CD4-positive, alpha-beta T cell treated with Interferon gamma for 1 hour (primary cell): ENCODE data around the gene IL25.
"Not testable (repeated sequence)": the region's sequence is repeated elsewhere in the genome, so short reads cannot be mapped to it uniquely, and the experiment has no call there.

ENCODE experiments used
- DNase-seq: peaks from one replicate; pipeline ENCODE4 v3.0.0-alpha.2; 2020

IL25 gene

DNA sequence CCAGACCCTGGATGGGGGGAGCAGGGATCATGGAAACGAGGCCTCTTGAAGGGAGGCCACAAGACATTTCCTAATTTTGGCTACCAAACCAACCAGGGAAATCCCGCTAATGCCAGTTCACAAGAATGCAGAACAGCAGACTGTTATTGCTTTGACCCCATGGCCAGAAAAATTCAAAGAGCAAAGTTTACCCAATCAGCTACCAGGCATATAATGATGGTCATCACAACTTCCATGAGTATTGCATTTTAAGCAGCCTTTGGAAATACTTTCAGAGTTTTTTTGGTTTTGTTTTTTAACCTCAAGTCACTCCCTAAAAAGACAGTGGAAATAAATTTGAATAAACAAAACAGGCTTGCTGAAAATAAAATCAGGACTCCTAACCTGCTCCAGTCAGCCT, at the start of gene IL25:
IL25 (plus strand) TSS at position 301 of the 400 bp plus-strand sequence.
- no peak for DNase-seq

- DNase-seq, result no peak
Measured at GRCh38 chr14:23323838-23324454, 48.7 kb upstream of the IL25 start.

- DNase-seq, result no peak
Measured at GRCh38 chr14:23324455-23324846, 48.2 kb upstream of the IL25 start.

DNA sequence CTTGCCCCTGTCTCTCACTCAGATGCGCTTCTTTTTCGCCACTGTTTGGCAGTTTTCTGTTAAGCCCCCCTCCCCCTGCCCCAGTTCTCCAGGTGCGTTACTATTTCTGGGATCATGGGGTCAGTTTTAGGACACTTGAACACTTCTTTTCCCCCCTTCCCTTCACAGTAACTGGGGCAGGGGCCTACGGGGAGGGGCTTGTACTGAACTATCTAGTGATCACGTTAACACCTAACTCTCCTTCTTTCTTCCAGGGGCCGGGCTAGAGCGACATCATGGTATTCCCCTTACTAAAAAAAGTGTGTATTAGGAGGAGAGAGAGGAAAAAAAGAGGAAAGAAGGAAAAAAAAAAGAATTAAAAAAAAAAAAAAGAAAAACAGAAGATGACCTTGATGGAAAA, 47.6 kb upstream of the IL25 start:
- no peak for DNase-seq

DNA sequence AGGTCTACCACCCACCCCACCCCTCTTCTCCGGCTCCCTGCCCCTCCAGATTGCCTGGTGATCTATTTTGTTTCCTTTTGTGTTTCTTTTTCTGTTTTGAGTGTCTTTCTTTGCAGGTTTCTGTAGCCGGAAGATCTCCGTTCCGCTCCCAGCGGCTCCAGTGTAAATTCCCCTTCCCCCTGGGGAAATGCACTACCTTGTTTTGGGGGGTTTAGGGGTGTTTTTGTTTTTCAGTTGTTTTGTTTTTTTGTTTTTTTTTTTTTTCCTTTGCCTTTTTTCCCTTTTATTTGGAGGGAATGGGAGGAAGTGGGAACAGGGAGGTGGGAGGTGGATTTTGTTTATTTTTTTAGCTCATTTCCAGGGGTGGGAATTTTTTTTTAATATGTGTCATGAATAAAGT, 46.9 kb upstream of the IL25 start:
- not testable (repeated sequence) for DNase-seq

DNA sequence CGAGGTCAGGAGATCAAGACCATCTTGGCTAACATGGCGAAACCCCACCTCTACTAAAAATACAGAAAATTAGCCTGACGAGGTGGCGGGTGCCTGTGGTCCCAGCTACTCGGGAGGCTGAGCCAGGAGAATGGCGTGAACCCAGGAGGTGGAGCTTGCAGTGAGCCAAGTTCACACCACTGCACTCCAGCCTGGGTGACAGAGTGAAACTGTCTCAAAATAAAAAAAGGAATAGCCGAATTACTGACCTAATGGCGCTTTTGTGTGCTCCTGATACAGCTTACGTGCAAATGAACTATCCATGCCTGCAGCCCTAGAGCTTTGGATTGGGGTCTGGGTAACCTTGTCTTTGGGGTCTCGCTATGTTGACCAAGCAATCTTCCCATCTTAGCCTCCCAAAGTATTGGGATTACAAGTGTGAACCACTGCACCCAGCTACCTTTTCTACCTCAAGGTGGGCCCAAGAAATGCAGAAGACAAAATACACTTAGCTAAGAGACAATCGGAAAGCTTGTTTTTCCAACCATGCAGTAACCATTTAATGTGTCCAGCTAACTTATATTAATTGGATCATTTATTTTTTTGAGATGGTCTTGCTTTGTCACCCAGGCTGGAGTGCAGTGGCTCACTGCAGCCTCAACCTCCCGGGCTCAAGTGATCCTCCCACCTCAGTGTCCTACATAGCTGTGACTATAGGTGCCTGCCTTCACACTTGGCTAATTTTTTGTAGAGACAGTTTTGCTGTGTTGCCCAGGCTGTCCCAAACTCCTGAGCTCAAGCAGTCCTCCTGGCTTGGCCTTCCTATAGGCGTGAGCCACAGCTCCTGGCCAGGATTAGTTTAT, 45.9 kb upstream of the IL25 start:
- DNase-seq, result no peak

DNA sequence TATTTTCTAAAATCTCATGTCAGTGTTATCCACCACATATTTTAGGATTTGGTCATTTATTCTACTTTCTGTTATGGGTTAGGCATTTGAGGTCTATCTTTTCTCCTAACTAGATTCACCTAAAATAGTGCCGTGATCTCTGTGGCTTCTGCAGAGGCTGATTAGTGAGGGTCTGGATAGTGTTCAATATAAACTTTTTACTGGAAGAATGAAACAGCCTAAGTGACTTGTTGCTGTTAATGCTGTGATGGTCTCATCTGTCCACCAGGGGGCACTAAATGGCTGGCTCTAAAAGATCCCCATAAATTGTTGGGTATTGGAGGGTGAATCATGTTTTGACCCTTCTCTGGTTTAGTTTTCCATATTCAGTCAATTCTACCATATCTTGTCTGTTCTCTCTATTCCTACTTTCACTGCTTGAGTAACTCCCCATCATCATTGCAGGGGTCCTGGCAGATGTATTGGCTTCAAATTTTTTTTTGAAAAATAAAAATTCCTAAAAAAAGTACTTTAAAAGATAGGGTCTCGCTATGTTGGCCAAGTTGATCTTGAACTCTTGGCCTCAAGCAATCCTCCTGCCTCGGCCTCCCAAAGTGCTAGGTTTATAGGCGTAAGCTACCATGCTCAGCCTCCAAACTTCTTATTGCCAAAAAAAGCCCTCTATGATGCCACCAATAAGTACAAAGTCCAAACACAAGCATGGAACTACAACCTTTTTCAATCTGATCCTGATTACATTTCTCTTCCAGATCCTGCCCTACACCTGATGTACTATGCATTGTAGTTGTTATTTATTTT, 44.5 kb upstream of the IL25 start:
- DNase-seq, result peak; percentile 57

- no peak for DNase-seq
Measured at GRCh38 chr14:23335623-23336022, 37.0 kb upstream of the IL25 start.

DNA sequence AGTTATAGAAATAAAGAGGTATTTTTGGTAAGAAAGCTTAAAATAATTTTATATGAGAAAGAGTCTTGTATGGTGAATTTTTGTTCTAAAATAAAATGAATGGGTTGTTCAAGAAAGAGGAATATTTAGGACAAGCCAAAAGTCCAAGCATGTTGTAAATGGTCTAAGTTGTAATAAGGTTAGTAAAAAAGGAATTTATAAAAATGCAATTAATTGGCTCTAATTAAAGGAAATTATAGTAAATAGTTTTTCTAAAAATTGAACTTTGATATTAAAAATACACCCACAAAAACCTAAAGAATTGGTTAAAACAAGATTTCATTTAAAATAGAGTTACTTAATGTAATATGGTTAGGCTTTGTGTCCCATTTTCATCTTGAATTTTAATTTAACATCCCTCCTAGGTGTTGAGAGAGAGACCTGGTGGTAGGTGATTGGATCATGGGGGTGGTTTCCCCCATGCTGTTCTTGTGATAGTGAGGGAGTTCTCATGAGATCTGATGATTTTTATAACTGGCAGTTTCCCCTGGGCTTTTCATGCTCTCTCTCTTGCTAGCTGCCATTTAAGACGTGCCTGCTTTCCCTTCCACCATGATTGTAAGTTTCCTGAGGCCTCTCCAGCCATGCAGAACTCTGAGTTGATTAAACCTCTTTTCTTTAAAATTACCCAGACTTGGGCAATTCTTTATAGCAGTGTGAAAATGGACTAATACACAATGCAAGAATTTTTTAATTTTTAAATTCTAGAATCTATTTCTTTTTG, 32.9 kb upstream of the IL25 start:
- DNase-seq, result no peak

- no peak for DNase-seq
Measured at GRCh38 chr14:23344481-23344880, 28.1 kb upstream of the IL25 start.

- DNase-seq, result no peak
Measured at GRCh38 chr14:23345987-23346692, 26.5 kb upstream of the IL25 start.

GRCh38 chr14:23346693-23347405, 25.8 kb upstream of the IL25 start:
- no peak for DNase-seq

DNA sequence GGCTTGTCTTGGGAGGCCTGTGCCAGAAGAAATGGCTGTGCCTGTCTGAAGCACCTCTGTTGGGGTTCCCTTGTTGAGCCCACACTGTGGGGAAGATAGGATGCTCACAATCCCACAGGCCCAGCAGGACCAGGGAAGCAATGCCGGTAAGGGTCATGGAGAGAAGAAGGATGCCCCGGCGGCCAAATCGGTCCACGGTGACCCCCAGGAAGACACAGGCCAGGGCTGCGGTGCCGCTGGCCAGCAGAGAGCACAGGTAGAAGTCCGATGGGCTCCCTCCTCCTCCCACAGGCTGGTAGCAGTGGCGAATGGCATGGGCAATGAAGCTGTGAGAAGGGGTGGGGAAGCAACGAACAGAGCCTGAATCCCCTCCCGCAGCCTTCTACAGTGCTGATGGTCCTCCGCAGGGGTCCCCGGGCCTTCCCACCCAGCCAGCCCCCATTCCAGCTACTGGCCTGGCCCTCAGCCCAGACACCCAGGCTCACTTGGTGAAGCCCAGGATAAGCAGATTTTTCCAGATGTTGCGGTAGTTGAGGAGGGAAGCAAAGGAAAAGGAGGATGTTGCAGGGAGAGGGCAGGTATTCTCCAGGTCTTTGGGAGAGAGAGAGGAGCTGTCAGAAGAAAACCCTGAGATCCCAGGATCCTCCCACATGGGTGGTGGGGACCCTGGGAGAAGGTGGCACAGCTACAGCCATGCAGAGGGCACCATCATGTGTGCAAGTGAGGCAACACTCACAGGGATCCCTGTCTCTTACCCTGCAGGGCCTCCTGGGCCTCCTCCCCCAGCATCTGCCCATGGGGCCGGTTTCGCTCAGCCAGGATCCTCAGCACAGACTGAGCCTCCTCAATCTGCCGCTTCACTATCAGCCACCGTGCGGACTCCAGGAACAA, 25.0 kb upstream of the IL25 start:
- no peak for DNase-seq

- DNase-seq, result no peak
Measured at GRCh38 chr14:23348297-23348655, 24.3 kb upstream of the IL25 start.

DNA sequence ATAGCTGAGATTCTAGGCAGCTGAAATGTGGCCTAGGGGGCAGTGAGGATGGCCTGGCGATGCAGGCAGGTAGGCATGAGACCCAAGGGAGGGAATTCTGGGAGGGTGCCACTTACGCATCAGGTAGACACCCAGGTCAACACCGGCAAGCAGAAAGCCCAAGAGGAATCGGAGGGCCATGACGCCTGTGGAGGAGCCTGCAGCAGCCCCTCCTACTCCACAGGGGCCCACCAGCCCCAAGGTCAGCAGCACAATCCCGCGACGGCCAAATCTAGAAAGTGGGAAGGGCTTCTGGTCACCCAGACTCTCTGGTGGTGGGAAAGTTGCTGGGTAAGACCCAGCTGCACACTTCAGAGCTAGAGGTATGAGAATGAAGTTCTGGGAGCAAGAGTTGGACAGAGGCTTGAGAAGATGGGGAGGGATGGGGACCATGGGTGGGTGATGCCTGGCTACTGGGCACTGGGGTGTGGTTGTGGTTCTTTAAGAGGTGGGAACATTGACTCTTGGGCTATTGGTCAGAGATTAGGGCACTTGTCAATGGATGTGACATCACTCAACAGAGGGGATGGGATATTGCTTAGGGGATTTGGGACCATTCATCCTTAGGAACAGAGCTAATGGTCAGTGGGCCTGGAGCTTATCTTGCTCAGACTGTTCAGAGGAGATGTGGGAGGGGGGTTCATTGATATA, 23.3 kb upstream of the IL25 start:
- no peak for DNase-seq

DNA sequence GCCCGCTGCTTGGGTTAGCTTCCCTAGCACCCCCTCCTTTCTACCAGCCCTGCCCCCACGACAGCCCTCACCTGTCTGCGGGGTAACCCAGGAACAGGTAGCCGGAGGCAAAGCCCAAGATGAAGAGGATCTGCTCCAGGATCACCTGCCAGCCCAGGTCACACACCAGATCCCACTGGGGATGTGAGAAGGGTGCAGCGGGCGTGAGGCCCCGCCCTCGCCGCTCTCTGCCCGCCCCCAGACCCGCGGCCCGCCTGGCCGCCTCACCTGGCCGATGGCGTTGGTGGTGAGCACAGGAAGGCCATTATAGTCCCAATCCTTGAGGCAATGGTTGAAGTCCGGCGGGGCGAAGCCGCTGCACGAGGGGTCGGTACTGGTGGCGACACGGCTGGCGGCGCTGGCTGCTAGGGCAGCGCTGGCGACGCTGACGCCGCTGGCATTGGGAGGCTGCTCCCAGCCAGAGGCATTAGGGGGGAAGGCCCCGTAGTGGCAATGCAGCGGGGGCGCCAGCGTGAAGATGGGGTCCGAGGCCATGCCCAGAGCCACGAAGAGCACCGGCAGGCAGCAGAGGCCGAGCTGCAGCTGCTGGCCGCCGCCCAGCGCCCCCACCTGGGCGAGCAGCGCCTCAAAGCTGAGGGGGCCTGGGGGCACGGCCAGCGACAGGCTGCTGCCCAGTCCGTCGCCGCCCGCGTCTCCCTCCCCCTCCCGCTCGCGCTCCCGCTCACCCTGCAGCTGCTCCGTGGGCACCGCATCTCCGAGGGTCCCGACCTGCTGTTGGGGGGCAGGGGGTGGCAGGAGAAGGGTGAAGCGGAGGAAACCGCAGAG, 20.7 kb upstream of the IL25 start:
- no peak for DNase-seq

GRCh38 chr14:23352506-23353432, 19.8 kb upstream of the IL25 start, which contains the start of gene SLC22A17:
SLC22A17 (minus strand) TSS chr14:23352887.
- DNase-seq, result peak; percentile 74

DNA sequence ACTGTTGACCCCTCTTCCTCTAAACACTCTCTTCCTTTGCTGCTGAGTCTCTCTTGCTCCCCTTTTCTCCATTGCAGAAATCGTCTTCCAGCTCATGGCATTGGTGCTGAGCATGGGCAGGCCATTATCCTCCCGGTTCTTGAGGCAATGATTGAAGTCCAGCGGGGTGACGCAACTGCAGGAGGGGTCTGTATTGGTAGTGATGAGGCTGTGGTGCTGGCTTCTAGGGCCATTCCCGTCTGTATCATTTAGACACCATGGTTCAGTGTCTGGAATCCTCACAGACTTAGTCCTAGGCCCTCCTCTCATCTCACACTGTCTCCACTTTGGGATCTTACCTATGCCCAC, 19.2 kb upstream of the IL25 start:
- no peak for DNase-seq
